Activated B cell treated with CpG ODN at 0.5 μM for 24 hours (primary cell): ENCODE measurements around the gene OR10H3. TPM values are rescaled to one million over a fixed set of nuclear protein-coding genes. Genes with fewer than 3 reads are reported as not detected.

ENCODE experiments used
- ATAC-seq: fragments of 200-7000 bp; cut with Tn5 transposase; one replicate; pipeline ENCODE4 v1.10.0; 2021; ENCODE audit warnings: low read depth, mild to moderate bottlenecking, moderate library complexity
- CTCF ChIA-PET: fragments of 350-600 bp; sonication (Branson Sonifier 250); formaldehyde crosslinking; loops from one replicate; lab custom pipeline; 2021; ENCODE audit warnings: antibody characterized with exemption; lab: Charles Lee
- POLR2A ChIA-PET: fragments of 350-600 bp; sonication (Branson Sonifier 250); formaldehyde crosslinking; loops from one replicate; lab custom pipeline; 2021; ENCODE audit warnings: antibody characterized with exemption; lab: Charles Lee
- DNase-seq: peaks from one replicate; pipeline ENCODE4 v3.0.0; 2022
- H3K27ac Mint-ChIP-seq: one replicate; pipeline ENCODE4 v1.8.0; 2020; ENCODE audit warnings: mixed read lengths
- H3K27me3 Mint-ChIP-seq: one replicate; pipeline ENCODE4 v1.8.0; 2021; ENCODE audit warnings: mixed read lengths
- H3K36me3 Mint-ChIP-seq: one replicate; pipeline ENCODE4 v1.8.0; 2021; ENCODE audit warnings: low read depth, mixed read lengths
- H3K4me1 Mint-ChIP-seq: one replicate; pipeline ENCODE4 v1.8.0; 2021; ENCODE audit warnings: mixed read lengths
- H3K4me3 Mint-ChIP-seq: one replicate; pipeline ENCODE4 v1.8.0; 2020; ENCODE audit warnings: mild to moderate bottlenecking, mixed read lengths
- H3K9me3 Mint-ChIP-seq: one replicate; pipeline ENCODE4 v1.8.0; 2020; ENCODE audit warnings: mixed read lengths
- intact Hi-C: fragments of 100-400 bp; cut with micrococcal nuclease; formaldehyde crosslinking; loops from one replicate; pipeline ENCODE4 v1.15.1; 2024
- total RNA-seq: library from RNA; stranded (reverse); gene quantifications from 2 replicates; pipeline ENCODE4 v1.2.3, GENCODE V29; 2022
- TF ChIP-seq, protein P1 (sequence below): fragments of 200-600 bp; IDR thresholded peaks from one replicate; pipeline ENCODE4 v1.8.0; 2022; ENCODE audit warnings: antibody characterized with exemption, mild to moderate bottlenecking

OR10H3 gene, protein sequence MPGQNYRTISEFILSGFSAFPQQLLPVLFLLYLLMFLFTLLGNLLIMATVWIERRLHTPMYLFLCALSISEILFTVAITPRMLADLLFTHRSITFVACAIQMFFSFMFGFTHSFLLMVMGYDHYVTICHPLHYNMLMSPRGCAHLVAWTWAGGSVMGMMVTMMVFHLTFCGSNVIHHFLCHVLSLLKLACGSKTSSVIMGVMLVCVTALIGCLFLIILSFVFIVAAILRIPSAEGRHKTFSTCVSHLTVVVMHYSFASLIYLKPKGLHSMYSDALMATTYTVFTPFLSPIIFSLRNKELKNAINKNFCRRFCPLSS
- total RNA-seq = not detected in 2 replicates

DNA sequence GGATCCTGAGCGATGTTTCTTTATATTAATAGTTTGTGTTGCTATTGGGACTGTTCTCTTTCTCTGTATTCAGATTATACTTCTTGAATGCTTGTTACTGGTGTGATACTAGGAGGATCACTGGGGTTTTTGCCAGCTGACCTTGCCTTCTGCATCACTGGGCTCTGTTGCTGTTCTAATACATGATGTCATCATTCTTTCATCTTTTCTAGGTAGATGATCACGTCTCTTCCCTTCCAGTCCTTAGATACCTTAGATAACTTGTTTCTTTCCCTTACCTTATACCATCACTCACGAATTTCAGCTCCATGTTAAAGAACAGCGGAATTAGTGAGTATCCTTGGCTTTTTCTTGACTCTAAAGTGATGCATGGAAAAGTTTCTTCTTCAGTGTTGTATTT is at the start of gene OR10H3:
OR10H3 (plus strand) TSS at position 264 of the 400 bp plus-strand sequence. CDS start 3,408 bp downstream, outside the sequence.
- ChIA-PET CTCF (no interaction called here), POLR2A (no interaction called here)
- Mint-ChIP-seq H3K9me3 (peaks cover 9% of the 10 kb centered on the region), H3K36me3 (no peaks in the 10 kb centered on the region), H3K4me3 (no peak within 1 kb of the TSS), H3K4me1 (no peaks in the 10 kb centered on the region), H3K27ac (no peak within 1 kb of the TSS), H3K27me3 (peaks cover 20% of the 10 kb centered on the region)
- DNase-seq (no peak), ATAC-seq (no peak)
- TF ChIP-seq, protein P1, sequence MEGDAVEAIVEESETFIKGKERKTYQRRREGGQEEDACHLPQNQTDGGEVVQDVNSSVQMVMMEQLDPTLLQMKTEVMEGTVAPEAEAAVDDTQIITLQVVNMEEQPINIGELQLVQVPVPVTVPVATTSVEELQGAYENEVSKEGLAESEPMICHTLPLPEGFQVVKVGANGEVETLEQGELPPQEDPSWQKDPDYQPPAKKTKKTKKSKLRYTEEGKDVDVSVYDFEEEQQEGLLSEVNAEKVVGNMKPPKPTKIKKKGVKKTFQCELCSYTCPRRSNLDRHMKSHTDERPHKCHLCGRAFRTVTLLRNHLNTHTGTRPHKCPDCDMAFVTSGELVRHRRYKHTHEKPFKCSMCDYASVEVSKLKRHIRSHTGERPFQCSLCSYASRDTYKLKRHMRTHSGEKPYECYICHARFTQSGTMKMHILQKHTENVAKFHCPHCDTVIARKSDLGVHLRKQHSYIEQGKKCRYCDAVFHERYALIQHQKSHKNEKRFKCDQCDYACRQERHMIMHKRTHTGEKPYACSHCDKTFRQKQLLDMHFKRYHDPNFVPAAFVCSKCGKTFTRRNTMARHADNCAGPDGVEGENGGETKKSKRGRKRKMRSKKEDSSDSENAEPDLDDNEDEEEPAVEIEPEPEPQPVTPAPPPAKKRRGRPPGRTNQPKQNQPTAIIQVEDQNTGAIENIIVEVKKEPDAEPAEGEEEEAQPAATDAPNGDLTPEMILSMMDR = no peak
- intact Hi-C loops = no loop called here

DNA sequence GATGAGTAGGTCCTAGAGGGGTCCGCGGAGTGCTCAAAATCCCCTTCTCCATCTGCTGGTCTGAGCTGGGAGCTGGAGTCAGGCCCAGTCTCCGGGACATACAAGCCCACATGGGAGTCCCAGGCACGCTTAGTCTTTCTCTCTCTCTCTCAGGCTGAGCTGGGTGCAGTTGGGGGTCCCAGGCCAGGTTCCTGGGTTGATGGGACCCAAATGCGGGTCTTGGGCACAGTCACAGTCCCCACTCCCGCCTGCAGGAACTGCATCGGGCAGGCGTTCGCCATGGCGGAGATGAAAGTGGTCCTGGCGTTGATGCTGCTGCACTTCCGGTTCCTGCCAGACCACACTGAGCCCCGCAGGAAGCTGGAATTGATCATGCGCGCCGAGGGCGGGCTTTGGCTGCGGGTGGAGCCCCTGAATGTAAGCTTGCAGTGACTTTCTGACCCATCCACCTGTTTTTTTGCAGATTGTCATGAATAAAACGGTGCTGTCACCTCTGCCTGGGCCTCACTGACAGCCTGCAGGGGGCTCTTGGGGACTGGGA is 41.1 kb upstream of the OR10H3 start:
- no peak overlapping the region for H3K4me3 Mint-ChIP-seq
- H3K36me3 Mint-ChIP-seq = no peaks in the 10 kb centered on the region
- ChIA-PET POLR2A (no interaction called here), CTCF (no interaction called here)
- no peaks in the 10 kb centered on the region for H3K9me3 Mint-ChIP-seq
- no peaks in the 10 kb centered on the region for H3K4me1 Mint-ChIP-seq
- intact Hi-C loops = no loop called here
- no peak for ATAC-seq
- H3K27me3 Mint-ChIP-seq = peaks cover 8% of the 10 kb centered on the region
- TF ChIP-seq, protein P1 = no peak
- DNase-seq = no peak
- H3K27ac Mint-ChIP-seq = no peak overlapping the region

DNA sequence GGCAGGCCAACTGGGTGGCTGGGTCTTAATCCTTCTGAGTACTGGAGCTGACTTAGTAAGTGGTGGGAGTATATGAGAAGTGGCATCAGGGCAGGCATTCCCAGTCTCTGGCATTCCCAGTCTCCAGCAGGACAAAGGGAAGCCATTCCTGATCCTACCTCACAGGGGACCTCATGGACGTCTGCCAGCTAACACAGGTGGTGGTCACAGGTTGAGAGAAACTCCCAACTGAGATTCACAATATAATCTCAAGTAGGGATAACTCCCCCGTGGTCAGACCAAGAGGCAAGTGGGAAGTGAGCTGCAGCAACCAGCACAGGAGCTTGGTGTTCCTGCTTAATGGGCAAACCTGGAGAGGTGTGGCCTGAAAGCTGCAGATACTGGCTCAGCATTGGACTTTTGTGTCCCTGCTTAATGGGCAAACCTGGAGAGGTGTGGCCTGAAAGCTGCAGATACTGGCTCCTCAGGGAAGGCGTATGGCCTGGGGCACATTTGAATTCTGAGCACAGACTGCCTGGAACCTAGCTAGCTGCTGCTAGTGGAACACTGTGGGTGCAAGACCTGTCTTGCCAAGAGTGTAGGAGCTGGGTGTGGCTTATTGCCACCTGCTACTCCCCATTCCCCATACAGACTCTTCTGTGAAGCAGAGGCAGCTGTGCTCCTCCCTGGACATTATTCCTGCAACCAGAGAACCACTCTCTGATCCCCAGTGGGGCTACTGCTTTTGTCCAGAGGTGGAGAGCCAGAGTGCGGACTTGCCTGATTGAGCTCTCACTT is 35.8 kb upstream of the OR10H3 start:
- H3K4me3 Mint-ChIP-seq = no peak overlapping the region
- TF ChIP-seq, protein P1 = no peak
- H3K27me3 Mint-ChIP-seq = peaks cover 17% of the 10 kb centered on the region
- H3K9me3 Mint-ChIP-seq = peaks cover 5% of the 10 kb centered on the region
- no peaks in the 10 kb centered on the region for H3K4me1 Mint-ChIP-seq
- H3K36me3 Mint-ChIP-seq = no peaks in the 10 kb centered on the region
- ChIA-PET POLR2A (no interaction called here), CTCF (no interaction called here)
- no peak overlapping the region for H3K27ac Mint-ChIP-seq
- DNase-seq (no peak), ATAC-seq (no peak)
- intact Hi-C loops = no loop called here

DNA sequence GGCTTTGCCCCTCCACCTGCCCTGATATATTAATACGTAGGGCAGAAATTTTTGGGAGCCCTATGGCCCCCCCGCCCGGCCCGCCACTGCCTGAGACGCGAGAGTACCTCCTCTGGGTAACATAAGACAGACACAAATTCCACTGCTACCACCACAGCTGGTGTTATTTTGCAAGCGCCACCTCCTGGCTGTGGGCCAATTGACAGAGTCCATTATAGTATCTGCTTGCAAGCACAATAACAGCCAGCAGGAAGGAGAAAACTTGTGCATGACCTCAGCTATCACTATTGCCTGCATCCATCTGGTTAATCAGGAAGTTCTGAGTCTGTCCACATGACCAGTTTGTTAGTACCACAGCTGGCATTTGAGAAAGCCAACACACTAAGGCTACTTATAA is 35.3 kb upstream of the OR10H3 start:
- Mint-ChIP-seq H3K27ac (no peak overlapping the region), H3K36me3 (no peaks in the 10 kb centered on the region), H3K27me3 (peaks cover 17% of the 10 kb centered on the region), H3K9me3 (peaks cover 5% of the 10 kb centered on the region), H3K4me3 (no peak overlapping the region), H3K4me1 (no peaks in the 10 kb centered on the region)
- ATAC-seq (no peak), DNase-seq (no peak)
- intact Hi-C loops = no loop called here
- TF ChIP-seq, protein P1 = no peak
- ChIA-PET POLR2A (no interaction called here), CTCF (no interaction called here)

DNA sequence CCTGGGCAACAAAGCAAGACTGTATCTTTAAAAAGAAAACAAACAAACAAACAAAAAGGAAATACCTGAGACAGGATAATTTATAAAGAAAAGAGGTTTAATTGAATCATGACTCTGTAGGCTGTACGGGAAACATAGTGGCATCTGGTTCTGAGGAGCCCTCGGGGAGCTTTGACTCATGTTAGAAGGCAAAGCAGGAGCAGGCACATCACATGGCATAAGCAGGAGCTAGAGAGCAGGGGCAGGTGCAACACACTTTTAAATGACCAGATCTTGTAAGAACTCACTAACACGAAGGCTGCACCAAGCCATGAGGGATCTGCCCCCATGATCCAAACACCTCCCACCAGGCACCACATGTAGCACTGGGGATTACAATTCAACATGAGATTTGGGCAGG is 23.1 kb upstream of the OR10H3 start:
- Mint-ChIP-seq H3K36me3 (no peaks in the 10 kb centered on the region), H3K27ac (no peak overlapping the region), H3K27me3 (peaks cover 22% of the 10 kb centered on the region), H3K9me3 (no peaks in the 10 kb centered on the region), H3K4me3 (no peak overlapping the region), H3K4me1 (no peaks in the 10 kb centered on the region)
- ATAC-seq = no peak
- intact Hi-C loops = no loop called here
- POLR2A ChIA-PET = no interaction called here
- CTCF ChIA-PET = no interaction called here
- no peak for DNase-seq
- TF ChIP-seq, protein P1 = no peak
